Hepatocyte (in vitro differentiated cells): ENCODE measurements around the gene MMD.

Source experiments
- EZH2 ChIP-seq: fragments of 200-600 bp; sonication (generic); IDR thresholded peaks from 2 replicates; pipeline ENCODE4 v1.6.1; 2016; ENCODE audit warnings: antibody characterized with exemption, mild to moderate bottlenecking, borderline replicate concordance
- EZH2phosphoT487 ChIP-seq: fragments of 200-600 bp; sonication (generic); IDR thresholded peaks from one replicate; pipeline ENCODE4 v1.6.1; 2018; ENCODE audit warnings: antibody characterized with exemption, mild to moderate bottlenecking, low read depth, moderate library complexity; ENCODE audit not compliant: unreplicated experiment, severe bottlenecking

DNA sequence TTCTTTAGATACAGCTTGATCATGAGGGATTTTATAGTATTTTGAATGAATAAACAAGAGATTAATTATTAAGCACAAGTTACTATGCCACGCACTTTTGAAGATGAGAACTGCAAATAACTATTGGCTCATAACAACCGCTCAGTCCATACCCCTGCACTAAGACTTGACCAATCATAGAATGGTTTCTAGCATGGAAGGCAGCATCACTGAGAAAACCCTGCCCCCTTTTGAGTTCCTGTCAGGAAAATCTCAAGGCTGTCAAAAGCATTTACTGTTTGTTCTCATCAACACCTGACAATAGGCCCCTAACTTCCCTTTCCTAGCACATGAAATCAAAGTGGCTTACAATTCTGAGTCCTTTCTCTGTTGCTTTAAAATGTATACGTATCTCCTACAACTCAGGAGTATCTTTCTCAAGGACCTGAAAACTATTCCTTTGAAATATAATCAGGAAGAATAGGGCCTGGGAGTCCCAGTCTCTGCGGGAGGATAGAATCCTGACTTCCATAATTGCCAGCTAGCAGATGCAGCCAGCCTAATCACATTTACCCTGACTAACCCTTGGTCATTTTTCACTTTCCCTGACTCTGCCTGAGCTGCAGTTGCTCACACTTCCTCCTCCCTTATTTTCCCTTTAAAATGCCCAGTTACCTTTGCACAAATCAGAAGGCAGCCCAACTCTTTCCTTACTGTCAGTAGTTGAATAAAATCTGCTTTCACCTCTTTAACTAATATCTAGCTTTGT lies 9.1 kb upstream of the MMD start:
- TF ChIP-seq EZH2phosphoT487 (no peak), EZH2 (no peak)
